ENCODE data around the gene TET2. TPM values are rescaled to one million over a fixed set of nuclear protein-coding genes. Genes with fewer than 3 reads are reported as not detected.

The TET2 gene
- total RNA-seq, 1 experiment from 2014 or later = 3.4 TPM

DNA sequence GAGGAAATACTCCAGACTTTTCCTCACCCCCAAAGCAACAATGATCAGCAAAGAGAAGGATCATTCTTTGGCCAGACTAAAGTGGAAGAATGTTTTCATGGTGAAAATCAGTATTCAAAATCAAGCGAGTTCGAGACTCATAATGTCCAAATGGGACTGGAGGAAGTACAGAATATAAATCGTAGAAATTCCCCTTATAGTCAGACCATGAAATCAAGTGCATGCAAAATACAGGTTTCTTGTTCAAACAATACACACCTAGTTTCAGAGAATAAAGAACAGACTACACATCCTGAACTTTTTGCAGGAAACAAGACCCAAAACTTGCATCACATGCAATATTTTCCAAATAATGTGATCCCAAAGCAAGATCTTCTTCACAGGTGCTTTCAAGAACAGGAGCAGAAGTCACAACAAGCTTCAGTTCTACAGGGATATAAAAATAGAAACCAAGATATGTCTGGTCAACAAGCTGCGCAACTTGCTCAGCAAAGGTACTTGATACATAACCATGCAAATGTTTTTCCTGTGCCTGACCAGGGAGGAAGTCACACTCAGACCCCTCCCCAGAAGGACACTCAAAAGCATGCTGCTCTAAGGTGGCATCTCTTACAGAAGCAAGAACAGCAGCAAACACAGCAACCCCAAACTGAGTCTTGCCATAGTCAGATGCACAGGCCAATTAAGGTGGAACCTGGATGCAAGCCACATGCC is 89.7 kb downstream of the TET2 start:
- H3K36me3 Mint-ChIP-seq = no peaks in the 10 kb centered on the region
- TF ChIP-seq, protein P1, sequence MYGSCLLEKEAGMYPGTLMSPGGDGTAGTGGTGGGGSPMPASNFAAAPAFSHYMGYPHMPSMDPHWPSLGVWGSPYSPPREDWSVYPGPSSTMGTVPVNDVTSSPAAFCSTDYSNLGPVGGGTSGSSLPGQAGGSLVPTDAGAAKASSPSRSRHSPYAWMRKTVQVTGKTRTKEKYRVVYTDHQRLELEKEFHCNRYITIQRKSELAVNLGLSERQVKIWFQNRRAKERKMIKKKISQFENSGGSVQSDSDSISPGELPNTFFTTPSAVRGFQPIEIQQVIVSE (CRISPR knock-in tag; IDR thresholded peaks at IDR 0.05; ENCODE audit: borderline replicate concordance) = no peak
- TF ChIP-seq ELF4 (CRISPR knock-in tag; IDR thresholded peaks at IDR 0.05; ENCODE audit: low read depth) (no peak), NFE2L1 (CRISPR knock-in tag; IDR thresholded peaks at IDR 0.05) (no peak), ZNF121 (CRISPR knock-in tag; IDR thresholded peaks at IDR 0.05) (no peak), ZBTB21 (CRISPR knock-in tag; IDR thresholded peaks at IDR 0.05; ENCODE audit: borderline replicate concordance) (no peak)
- TF ChIP-seq, protein P2, sequence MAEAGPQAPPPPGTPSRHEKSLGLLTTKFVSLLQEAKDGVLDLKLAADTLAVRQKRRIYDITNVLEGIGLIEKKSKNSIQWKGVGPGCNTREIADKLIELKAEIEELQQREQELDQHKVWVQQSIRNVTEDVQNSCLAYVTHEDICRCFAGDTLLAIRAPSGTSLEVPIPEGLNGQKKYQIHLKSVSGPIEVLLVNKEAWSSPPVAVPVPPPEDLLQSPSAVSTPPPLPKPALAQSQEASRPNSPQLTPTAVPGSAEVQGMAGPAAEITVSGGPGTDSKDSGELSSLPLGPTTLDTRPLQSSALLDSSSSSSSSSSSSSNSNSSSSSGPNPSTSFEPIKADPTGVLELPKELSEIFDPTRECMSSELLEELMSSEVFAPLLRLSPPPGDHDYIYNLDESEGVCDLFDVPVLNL (CRISPR knock-in tag; IDR thresholded peaks at IDR 0.05; ENCODE audit: borderline replicate concordance, low read depth) = no peak
- CTCF ChIA-PET = no interaction called here
- POLR2A ChIA-PET = no interaction called here
- peaks cover 9% of the 10 kb centered on the region for H3K4me1 Mint-ChIP-seq
- no peak for ATAC-seq
- no peak overlapping the region for H3K27ac Mint-ChIP-seq
- no peaks in the 10 kb centered on the region for H3K27me3 Mint-ChIP-seq (ENCODE audit: low read depth)
- DNase-seq (ENCODE audit: low spot score) = no peak
- no peak overlapping the region for H3K4me3 Mint-ChIP-seq
- H3K9me3 Mint-ChIP-seq = no peaks in the 10 kb centered on the region

- Mint-ChIP-seq H3K4me1 (peaks cover 9% of the 10 kb centered on the region), H3K4me3 (no peak overlapping the region), H3K9me3 (no peaks in the 10 kb centered on the region), H3K36me3 (no peaks in the 10 kb centered on the region), H3K27me3 (ENCODE audit: low read depth) (no peaks in the 10 kb centered on the region), H3K27ac (no peak overlapping the region)
- ChIA-PET CTCF (no interaction called here), POLR2A (no interaction called here)
- TF ChIP-seq, protein P2 (CRISPR knock-in tag; IDR thresholded peaks at IDR 0.05; ENCODE audit: borderline replicate concordance, low read depth) = no peak
- TF ChIP-seq ATF2 (CRISPR knock-in tag; IDR thresholded peaks at IDR 0.05; ENCODE audit: borderline replicate concordance, low read depth) (no peak), ZNF232 (CRISPR knock-in tag; IDR thresholded peaks at IDR 0.05) (no peak), GTF2I (CRISPR knock-in tag; conservative IDR thresholded peaks at IDR 0.05) (no peak), IRF2 (CRISPR knock-in tag; IDR thresholded peaks at IDR 0.05; ENCODE audit: borderline replicate concordance, low read depth) (no peak), GRHL2 (CRISPR knock-in tag; IDR thresholded peaks at IDR 0.05; ENCODE audit: insufficient replicate concordance, severe bottlenecking) (no peak), RORB (CRISPR knock-in tag; IDR thresholded peaks at IDR 0.05) (no peak)
- TF ChIP-seq, protein P1 (CRISPR knock-in tag; IDR thresholded peaks at IDR 0.05; ENCODE audit: borderline replicate concordance) = no peak
- DNase-seq (ENCODE audit: low spot score) (no peak), ATAC-seq (no peak)
These were observed 90.2 kb downstream of the TET2 start for GRCh38 chr4:105236916-105237311.

GRCh38 chr4:105240037-105240436 is 93.4 kb downstream of the TET2 start:
- no peaks in the 10 kb centered on the region for H3K36me3 Mint-ChIP-seq
- no peak for TF ChIP-seq NR1H2 (CRISPR knock-in tag; IDR thresholded peaks at IDR 0.05)
- TF ChIP-seq USF1 (CRISPR knock-in tag; IDR thresholded peaks at IDR 0.05) = no peak
- TF ChIP-seq JAZF1 (CRISPR knock-in tag; IDR thresholded peaks at IDR 0.05) = no peak
- no peak for TF ChIP-seq ATF2 (CRISPR knock-in tag; IDR thresholded peaks at IDR 0.05; ENCODE audit: borderline replicate concordance, low read depth)
- TF ChIP-seq ETV6 (CRISPR knock-in tag; IDR thresholded peaks at IDR 0.05) = no peak
- TF ChIP-seq GTF2I (CRISPR knock-in tag; conservative IDR thresholded peaks at IDR 0.05) = no peak
- TF ChIP-seq CREM (CRISPR knock-in tag; IDR thresholded peaks at IDR 0.05) = no peak
- no peak for TF ChIP-seq ZNF396 (CRISPR knock-in tag; IDR thresholded peaks at IDR 0.05; ENCODE audit: borderline replicate concordance)
- no peak for TF ChIP-seq HMGA2 (CRISPR knock-in tag; IDR thresholded peaks at IDR 0.05)
- TF ChIP-seq, protein P3, sequence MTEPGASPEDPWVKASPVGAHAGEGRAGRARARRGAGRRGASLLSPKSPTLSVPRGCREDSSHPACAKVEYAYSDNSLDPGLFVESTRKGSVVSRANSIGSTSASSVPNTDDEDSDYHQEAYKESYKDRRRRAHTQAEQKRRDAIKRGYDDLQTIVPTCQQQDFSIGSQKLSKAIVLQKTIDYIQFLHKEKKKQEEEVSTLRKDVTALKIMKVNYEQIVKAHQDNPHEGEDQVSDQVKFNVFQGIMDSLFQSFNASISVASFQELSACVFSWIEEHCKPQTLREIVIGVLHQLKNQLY (CRISPR knock-in tag; IDR thresholded peaks at IDR 0.05) = no peak

More at GRCh38 chr4:105240037-105240436, 93.4 kb downstream of the TET2 start:
- Mint-ChIP-seq H3K9me3 (no peaks in the 10 kb centered on the region), H3K4me1 (no peaks in the 10 kb centered on the region; the same call in none of the 2 replicates), H3K27ac (no peak overlapping the region), H3K27me3 (ENCODE audit: low read depth) (no peaks in the 10 kb centered on the region), H3K4me3 (no peak overlapping the region)
- ATAC-seq (no peak), DNase-seq (ENCODE audit: low spot score) (no peak)
- ChIA-PET POLR2A (no interaction called here), CTCF (no interaction called here)

All from WTC11 (cell line).